ENCODE results near the gene ANO7.

GRCh38 chr2:241274127-241274526 is 85.7 kb downstream of the ANO7 start:
- TF ChIP-seq ZBTB33 (IDR thresholded peaks at IDR 0.05; ENCODE audit: extremely low read depth, insufficient replicate concordance, low read length) = no peak
- TF ChIP-seq, protein P1, sequence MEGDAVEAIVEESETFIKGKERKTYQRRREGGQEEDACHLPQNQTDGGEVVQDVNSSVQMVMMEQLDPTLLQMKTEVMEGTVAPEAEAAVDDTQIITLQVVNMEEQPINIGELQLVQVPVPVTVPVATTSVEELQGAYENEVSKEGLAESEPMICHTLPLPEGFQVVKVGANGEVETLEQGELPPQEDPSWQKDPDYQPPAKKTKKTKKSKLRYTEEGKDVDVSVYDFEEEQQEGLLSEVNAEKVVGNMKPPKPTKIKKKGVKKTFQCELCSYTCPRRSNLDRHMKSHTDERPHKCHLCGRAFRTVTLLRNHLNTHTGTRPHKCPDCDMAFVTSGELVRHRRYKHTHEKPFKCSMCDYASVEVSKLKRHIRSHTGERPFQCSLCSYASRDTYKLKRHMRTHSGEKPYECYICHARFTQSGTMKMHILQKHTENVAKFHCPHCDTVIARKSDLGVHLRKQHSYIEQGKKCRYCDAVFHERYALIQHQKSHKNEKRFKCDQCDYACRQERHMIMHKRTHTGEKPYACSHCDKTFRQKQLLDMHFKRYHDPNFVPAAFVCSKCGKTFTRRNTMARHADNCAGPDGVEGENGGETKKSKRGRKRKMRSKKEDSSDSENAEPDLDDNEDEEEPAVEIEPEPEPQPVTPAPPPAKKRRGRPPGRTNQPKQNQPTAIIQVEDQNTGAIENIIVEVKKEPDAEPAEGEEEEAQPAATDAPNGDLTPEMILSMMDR (IDR thresholded peaks at IDR 0.05 in 2 of 3, conservative IDR thresholded peaks at IDR 0.05 in 1 of 3; ENCODE audit: borderline replicate concordance in 1 of 3, insufficient read depth in 1 of 3, low read depth in 2 of 3, low read length in 2 of 3) = no peak
- TF ChIP-seq POLR2AphosphoS5 (IDR thresholded peaks at IDR 0.05; ENCODE audit: low read depth, low read length) = no peak
- TF ChIP-seq EGR1 (IDR thresholded peaks at IDR 0.05; ENCODE audit: low read depth) = no peak
- TF ChIP-seq TCF7L2 (IDR thresholded peaks at IDR 0.05; ENCODE audit: borderline replicate concordance, extremely low read depth, insufficient read depth, insufficient read length) = no peak
- TF ChIP-seq, protein P2, sequence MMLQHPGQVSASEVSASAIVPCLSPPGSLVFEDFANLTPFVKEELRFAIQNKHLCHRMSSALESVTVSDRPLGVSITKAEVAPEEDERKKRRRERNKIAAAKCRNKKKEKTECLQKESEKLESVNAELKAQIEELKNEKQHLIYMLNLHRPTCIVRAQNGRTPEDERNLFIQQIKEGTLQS (IDR thresholded peaks at IDR 0.05) = no peak
- TF ChIP-seq SP1 (IDR thresholded peaks at IDR 0.05; ENCODE audit: low read depth) = no peak
- TF ChIP-seq POLR2A (IDR thresholded peaks at IDR 0.05; ENCODE audit: borderline replicate concordance, extremely low read depth, insufficient read depth, insufficient read length) = no peak
- no peak for TF ChIP-seq ZNF274 (IDR thresholded peaks at IDR 0.05; ENCODE audit: low read depth, low read length)
- TF ChIP-seq SIN3A (IDR thresholded peaks at IDR 0.05; ENCODE audit: low read depth) = no peak
